Skin of body (tissue), 2 donors: ENCODE measurements around the gene NAPB. TPM values are rescaled to one million over a fixed set of nuclear protein-coding genes. Genes with fewer than 3 reads are reported as not detected.

Experiments
- DNase-seq: peaks from one replicate; lab custom pipeline; 2025; lab: John Stamatoyannopoulos, UW
- total RNA-seq: library from RNA; depleted of rRNA; stranded (reverse); fragments of >200 nt; gene quantifications from one replicate; pipeline ENCODE4 v1.2.3, GENCODE V29; 2014

NAPB gene
- total RNA-seq, 1 donor from 2014 or later: 18.9 TPM

DNA sequence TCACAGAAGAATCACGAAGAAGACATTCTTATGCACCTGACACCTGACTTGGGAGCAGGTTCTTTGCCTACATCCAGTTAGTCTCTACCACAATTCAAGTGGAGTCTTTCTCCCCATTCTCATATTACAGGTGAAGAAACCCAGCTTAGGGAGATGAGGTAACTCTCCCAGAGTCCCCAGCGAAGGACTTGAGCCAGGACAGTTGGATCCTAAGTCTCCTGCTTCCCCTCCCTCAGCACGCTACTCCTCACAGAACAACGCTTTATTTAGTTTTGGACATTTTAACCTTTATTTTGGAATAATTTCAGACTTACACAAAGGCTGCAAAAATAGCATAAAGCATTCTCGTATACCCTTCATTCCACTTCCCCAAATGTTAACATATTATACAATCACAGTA is 17.4 kb upstream of the NAPB start:
- no peak for DNase-seq

- no peak for DNase-seq
Measured at GRCh38 chr20:23437126-23437899, 16.0 kb upstream of the NAPB start.

DNA sequence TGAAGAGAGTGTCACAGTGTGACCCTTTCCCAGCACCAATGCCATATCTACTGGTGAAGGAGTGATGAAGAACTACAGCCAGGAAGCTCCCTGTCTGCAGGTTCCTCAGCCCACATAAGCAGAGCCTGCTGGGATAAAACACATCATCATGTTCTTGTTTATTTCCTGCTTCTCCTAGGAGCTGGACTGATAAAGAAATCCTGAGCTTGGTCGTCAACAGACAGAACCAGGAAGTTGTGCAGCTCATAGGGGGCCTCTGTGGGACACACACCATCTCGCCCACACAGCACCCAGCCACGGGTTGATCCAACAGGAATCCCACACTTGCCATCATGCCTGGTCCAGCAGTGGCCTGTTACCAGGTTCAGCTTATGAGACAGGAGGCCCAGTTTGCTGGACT is 15.4 kb upstream of the NAPB start:
- DNase-seq: no peak

DNA sequence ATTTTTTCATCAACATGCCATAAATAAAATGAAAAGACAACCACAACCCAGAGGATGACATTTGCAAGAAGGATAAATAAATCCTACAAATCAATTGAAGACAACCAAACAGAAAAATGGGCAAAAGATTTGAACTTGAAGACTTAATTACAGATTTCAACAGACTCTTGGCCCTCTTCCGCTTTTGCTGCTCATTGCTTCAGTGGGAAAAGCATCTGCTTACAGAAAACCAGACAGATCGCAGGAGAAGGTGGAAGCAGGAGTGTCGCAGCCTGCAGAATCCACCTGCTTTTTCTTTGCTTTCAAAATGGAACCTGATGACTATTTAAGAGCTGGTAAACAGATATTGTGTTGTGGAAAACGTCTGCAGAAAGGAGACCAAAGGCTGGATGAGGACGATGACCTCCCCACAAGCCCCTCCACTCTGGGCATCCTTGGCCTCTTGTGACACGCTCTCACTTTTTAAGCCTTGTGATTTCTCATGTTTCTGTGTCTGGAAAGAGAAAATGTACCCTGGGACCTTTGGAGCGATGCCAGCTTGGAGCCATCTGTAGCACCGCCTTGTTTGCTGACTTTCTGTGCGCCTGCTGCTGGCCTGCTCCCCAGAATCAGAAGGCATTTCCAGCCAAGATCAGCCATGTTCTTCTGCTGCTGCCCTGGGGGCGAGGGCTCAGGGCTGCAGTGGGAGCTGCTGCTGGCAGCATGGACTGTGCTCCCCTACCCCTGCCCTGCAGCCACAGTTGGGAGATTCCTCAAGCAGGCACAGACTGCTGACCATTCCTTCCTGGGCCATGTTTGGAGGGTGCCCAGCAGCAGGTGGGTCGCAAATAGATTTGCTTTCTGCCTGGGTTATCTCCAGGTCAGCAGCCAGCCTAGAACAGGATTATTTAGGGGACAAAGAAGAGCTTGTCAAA is 14.6 kb upstream of the NAPB start:
- no peak for DNase-seq

DNA sequence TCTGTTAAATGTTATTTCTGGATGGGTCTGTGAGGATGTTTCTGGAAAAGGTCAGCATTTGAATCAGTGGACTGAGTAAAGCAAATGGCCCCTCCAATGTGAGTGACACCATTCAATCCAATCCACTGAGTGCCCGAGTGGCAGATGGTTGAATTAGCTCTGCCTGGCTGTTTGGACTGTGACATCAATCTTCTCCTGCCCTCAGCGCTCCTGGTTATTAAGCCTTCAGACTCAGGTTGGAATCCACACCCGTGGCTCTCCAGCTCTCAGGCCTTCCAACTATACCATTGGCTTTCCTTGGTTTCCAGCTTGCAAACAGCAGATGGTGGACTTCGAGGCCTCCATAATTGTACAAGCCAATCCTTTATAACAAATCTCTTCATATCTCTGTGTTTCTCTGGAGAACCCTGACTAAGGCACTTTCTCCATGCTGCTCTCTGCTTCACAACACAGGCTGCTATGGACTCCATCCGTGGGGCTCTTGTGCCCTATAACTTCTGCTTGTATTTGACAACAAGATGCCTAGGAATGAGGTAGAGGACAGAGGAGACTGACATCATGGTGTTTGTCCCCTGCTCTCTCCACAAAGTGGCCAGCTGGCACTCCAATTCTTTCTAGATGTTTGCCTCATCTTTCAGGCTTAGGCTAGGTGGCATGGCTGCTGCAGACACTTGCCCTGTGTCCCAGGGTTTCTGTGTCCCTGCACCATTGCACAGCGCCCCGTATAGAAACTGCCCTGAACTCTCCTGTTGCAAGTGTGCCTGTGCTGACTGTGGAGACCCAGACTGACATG is 13.4 kb upstream of the NAPB start:
- no peak for DNase-seq

DNA sequence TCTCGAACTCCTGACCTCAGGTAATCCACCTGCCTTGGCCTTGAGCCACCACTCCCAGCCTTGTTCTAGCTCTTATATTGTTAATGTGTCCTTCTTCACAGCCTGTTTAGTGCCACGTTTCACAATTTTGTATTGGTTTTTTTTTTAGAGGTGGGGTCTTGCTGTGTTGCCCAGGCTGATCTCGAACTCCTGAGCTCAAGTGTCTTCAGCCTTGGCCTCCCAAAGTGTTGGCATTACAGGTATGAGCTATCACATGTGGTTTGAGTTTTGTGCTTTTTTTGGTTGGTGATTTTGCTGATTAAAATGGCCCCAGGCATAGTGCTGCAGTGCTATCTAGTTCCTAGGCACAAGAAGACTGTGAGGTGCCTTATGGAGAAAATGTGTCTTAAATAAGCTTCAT is 12.3 kb upstream of the NAPB start:
- DNase-seq: no peak

GRCh38 chr20:23425129-23425528 is 3.8 kb upstream of the NAPB start:
- no peak for DNase-seq

DNA sequence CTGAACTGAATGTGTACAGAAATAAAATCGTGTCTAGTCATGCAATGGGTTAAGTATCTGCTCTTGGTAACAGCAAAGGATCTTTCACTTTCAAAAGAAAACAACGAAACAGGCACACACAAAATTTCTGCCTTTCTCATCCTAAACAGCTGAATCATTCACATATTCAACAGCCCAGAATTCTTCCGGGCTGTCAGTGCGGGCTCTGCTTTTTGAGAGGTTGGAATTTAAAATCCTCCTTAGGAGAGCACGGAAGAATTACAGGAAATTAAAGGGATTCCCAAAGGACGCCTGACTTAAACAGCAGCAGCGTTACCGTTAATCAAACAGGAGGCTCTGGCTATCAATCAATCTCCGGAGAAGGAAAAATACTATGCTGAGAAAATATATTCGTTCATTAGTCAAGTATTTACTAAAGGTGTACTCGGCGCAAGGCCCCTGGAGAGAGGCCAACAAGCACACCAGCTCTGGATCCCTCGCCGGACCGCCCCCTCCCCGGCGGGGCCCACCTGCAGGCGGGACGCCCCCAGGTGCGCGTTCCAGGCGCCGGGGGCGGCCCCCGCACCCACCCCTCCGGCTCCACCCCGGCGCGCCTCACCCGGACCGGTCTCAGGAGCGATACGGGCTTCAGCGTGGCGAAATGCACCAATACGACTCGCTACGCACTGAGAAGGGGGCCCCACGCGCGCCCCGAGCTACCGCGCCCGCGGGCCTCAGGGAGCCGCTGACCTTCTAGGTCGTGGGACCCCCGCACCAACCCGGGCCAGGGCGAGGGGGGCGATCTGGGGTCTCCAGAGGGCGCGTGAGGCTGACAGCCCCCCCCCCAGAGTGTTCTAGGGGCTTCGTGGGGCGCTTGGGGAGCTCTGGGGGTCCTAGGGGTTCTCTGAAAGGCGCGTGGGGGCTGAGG is 1.0 kb downstream of the NAPB start:
- DNase-seq: no peak

GRCh38 chr20:23419657-23419994 is 1.7 kb downstream of the NAPB start:
- no peak for DNase-seq

GRCh38 chr20:23417861-23418260 is 3.4 kb downstream of the NAPB start:
- no peak for DNase-seq

DNA sequence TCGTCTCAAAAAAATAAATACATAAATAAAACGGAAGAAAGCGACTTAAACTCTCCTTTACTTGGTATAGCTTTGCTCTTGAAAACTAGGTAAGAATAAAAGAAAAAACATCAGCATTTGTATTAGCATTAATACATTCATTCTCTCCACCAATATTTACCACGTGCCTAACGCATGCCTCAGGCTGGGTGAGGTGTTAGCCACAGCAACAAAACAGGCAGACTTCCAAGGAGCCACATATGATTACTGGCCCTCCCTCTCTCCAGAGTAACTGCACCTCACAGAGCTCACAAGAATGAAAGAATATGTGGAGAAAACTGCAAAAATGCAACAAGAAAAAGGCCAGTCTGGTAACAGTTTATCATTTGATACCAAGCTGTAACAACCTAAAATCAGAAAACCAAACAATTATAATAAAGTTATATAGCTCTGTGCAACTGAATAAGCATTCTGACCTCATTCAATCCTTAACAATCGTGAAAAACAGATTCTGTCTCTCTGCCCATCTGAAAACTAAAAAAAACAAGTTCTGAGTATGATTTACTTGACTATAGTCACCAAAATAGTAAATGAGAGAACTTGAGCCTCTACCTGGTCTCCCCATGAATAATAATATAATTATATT is 5.2 kb downstream of the NAPB start:
- no peak for DNase-seq

- no peak for DNase-seq
Measured at GRCh38 chr20:23415555-23415954, 5.7 kb downstream of the NAPB start.

DNA sequence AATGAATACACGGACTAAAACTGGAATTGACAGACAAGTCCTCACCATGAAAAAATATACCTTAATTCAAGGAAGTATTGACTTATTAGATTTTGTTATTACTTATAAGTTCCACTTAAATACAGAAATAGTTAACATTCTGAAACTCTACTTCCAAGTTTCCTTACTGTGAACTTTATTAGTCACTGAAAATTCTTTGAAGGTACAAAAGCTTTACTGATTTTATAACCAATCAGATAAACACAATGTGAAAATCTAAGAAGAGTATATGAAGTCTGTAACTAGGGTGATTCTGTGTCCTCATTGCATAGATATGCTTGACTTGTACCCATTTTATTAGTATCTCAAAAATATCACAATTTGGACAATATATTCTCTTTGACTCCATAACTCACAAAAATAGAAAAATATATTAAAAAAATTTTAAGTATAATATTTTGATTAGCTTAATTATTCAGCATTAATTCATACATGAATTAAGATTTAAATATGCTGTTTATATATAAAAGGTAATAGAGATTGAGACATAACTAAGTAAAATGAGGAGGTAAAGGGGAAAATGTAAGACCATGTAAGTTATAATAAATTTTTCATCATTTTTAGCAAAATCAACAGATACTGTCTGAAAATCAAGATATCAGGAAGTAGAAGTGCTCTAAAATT is 6.6 kb downstream of the NAPB start:
- no peak for DNase-seq

DNA sequence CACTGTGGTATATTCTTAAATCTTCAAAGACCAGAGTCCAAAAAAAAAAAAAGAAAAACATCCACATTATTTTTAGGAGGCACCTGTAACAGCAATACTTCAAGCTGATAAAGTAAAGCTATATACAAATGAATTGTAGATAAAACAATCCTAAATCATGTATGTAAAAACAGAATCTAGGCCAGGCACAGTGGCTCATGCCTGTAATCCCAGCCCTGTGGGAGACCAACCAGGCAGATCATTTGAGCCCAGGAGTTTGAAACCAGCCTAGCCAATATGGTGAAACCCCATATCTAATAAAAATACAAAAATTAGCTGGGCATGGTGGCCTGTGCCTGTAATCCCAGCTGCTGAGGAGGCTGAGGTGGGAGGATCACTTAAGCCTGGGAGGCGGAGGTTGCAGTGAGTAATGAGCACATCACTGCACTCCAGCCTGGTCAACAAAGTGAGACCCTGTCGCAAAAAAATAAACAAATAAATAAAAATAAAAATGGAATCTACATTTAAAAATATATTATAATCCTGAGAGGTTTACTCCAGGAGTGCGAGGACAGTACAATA is 7.3 kb downstream of the NAPB start:
- no peak for DNase-seq

- DNase-seq: no peak
Measured at GRCh38 chr20:23412026-23412425, 9.3 kb downstream of the NAPB start.

GRCh38 chr20:23410916-23411695 is 10.2 kb downstream of the NAPB start:
- DNase-seq: no peak

- no peak for DNase-seq
Measured at GRCh38 chr20:23409800-23410199, 11.5 kb downstream of the NAPB start.

GRCh38 chr20:23408957-23409356 is 12.3 kb downstream of the NAPB start:
- no peak for DNase-seq
